Activated CD4-positive, alpha-beta T cell treated with anti-CD3 and anti-CD28 coated beads for 48 hours (primary cell): Measurements from ENCODE around the gene AKNA.
A peak's percentile ranks its signal among the peaks of the same experiment; 100 is the strongest.

Experiments used
- DNase-seq: peaks from one replicate; pipeline ENCODE4 v3.0.0-alpha.2; 2020

AKNA gene, protein sequence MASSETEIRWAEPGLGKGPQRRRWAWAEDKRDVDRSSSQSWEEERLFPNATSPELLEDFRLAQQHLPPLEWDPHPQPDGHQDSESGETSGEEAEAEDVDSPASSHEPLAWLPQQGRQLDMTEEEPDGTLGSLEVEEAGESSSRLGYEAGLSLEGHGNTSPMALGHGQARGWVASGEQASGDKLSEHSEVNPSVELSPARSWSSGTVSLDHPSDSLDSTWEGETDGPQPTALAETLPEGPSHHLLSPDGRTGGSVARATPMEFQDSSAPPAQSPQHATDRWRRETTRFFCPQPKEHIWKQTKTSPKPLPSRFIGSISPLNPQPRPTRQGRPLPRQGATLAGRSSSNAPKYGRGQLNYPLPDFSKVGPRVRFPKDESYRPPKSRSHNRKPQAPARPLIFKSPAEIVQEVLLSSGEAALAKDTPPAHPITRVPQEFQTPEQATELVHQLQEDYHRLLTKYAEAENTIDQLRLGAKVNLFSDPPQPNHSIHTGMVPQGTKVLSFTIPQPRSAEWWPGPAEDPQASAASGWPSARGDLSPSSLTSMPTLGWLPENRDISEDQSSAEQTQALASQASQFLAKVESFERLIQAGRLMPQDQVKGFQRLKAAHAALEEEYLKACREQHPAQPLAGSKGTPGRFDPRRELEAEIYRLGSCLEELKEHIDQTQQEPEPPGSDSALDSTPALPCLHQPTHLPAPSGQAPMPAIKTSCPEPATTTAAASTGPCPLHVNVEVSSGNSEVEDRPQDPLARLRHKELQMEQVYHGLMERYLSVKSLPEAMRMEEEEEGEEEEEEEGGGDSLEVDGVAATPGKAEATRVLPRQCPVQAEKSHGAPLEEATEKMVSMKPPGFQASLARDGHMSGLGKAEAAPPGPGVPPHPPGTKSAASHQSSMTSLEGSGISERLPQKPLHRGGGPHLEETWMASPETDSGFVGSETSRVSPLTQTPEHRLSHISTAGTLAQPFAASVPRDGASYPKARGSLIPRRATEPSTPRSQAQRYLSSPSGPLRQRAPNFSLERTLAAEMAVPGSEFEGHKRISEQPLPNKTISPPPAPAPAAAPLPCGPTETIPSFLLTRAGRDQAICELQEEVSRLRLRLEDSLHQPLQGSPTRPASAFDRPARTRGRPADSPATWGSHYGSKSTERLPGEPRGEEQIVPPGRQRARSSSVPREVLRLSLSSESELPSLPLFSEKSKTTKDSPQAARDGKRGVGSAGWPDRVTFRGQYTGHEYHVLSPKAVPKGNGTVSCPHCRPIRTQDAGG (N-terminal part only)

DNA sequence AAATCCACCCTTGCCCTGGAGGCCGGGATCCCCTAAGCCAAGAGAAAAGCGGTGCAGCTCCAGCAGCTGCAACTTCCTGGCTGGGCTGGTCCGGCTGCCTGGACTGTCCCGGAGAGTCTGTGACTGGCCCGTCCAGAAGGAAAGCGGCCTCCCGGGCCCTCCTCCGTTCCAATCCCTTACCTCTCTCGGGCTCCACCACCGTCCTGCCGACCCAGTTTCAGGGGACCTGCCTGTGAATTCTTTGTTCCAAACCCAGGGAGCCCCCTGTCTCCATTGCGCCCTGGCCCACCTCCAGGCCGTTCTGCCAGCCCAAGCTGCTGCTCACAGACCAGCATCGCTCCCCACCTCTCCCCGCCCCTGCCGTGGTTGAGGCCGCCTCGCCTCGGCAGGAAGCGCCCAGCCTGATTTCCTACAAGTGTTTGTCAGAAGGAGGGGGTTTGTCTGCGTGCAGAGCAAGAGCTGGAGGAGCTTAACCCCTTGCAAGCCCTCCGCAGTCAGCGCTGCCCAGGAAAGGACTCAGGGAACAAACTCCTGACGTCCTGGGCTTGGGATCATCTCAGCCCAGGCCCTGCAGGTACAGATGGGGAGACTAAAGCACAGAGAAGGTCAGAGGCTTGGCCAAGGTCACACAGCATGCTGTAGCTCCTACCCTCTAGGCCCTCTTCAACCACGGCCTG, at the start of gene AKNA:
AKNA (minus strand) TSS at position 303 of the 677 bp plus-strand sequence. CDS start 6,649 bp downstream, outside the sequence.
- DNase-seq = peak; percentile 85

GRCh38 chr9:114437401-114437893, 49.7 kb upstream of the AKNA start:
- no peak for DNase-seq

GRCh38 chr9:114434878-114435311, 47.1 kb upstream of the AKNA start:
- peak; percentile 18 for DNase-seq

- no peak for DNase-seq
These were observed 46.0 kb upstream of the AKNA start for GRCh38 chr9:114433720-114434255.

DNA sequence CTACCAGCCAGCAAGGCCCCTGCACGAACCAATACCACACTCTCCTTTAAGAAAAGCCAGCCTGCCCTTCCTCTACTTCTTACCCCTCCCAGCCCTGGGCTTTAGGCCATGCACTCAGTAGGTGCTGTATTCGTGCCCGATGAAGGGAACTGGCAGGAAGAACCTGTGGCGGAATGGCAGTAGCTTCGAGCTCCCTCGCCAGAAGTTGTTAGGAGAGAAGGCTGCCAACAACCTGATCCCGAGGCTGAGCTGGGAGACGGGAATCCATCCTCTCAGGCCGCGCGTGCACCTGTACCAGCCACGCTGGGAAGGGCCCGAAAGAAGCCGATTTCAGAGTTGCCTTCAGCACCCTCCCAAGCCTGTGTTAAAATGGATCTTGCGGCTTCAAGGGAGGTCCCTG, 45.3 kb upstream of the AKNA start:
- no peak for DNase-seq

DNA sequence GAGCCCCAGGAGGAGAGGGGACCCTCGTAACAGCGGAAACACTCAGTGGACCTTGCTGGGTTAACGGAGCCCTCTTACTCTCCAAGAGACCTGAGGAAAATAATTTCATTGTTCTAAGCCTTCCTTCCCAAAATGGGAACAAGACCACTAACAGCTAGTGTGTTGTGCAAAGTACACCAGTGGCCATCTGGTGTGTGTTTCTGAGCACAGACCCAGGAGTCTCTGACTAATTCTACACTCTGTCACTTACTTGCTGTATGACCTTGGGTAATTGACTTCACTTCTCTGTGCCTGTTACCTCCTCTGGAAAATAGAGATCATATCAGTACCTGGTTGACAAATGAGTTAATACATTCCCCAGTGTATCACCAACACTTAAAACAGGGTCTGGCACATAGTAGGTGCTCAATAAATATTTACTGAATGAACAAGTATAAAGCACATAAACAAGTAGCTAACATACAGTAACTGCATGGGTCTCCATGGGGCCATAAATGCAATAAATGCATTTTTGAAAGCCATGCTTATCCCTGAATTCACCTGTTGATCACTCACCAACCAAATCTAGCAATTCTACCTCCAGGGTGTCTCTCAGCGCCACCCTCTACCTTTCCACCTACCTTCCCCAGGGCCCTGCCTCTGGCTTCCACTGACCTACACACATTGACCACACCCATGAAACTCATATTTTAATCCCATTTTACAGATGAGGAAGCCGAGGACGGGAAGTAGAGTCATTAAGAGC, 44.7 kb upstream of the AKNA start:
- DNase-seq = no peak

- no peak for DNase-seq
These were observed 44.0 kb upstream of the AKNA start for GRCh38 chr9:114431770-114432169.

DNA sequence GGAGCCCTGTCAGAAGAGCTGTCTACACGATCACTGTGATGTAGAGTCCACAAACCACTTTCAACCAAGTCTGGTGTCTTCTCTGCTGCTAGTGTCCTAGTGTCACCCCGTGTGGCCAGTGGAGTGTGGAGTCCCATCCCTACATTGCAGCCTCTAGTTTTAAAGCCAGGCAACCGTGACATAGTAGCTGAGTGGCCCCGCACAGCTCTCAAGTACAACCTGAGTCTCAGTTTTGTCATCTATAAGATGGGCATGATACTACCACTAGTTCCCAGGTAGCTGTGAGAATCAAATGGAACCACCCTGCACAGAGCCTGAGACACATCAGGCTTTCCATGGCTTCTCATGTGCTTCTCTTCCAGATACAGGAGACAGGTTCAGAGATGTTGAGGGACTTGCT, 43.2 kb upstream of the AKNA start:
- DNase-seq = no peak

DNA sequence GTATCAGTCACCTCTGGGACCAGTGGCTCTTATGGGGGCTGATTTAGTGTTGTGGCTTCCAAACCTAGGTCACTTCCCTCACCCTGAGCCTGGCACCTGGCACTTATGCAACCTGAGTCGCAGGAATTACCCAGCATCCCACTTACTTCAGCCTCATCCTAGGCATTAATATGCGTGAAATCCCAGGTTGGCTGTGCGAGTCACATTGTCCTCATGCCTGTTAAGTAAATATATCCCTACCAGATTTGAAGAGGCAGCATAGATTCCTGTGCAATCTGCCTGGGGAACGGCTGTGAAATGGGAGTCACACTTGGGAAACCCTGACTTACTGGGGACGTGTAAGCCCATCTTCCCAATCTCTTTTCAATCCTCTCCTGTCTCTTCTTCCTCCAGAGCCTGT, 42.7 kb upstream of the AKNA start:
- DNase-seq = no peak

DNA sequence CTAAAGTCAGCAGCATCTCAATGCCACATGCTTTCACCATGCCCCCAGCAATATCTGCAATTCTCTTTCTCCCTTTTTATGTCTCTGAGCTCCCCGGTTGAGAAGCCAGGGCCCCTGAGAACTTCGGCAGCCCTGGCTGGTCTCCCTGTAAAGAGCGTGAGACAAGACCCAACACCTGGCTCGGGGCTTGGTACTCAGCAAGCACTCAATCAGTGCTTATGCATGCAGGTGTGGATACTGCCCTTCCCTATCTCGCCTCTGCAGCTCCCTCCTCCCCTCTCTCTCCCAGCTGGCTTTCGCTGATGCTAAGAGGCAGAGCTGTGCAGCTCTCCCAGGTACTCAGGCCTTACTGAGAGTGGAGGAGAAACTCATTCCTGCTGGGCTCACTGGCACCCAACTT, 41.7 kb upstream of the AKNA start:
- no peak for DNase-seq

DNA sequence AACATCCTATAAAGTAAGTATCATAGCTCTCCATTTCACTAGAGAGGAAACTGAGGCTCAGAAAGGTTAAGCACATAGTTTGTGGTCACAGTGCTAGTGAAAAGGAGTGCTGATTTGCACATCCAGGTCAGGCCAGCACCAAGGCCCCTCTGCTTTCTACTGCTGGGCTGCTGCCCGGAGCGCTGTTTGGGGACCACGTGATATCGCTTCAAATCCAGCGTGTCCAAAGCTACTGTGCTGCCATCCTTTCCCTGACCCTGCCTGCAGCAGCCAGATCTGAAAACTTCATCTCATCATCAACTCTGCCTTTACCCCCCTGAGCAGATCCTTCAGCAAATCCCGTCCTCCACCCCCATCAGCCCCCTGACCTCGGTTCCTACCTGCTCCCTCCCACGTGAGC, 40.7 kb upstream of the AKNA start:
- no peak for DNase-seq

DNA sequence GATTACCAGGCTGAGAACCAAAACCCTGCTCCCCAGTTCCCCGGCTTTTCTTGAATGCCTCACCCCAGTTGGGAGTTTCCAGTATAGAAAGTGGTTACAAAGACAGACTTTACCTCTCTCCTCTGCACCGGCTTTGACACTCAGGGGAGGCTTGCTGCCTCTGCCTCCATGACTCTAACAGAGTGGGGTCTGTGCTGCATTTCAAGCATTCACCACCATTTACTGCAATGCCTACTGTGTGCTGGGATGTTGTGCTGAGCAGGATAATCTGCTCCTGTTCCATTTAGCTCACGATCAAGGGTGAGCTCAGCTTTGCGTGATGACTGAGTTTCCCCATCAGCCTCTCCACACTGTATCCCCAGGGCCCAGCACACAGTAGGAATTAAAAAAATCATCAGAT, 39.9 kb upstream of the AKNA start:
- no peak for DNase-seq

- DNase-seq = no peak
These were observed 38.5 kb upstream of the AKNA start for GRCh38 chr9:114426046-114426948.

GRCh38 chr9:114425126-114425525, 37.3 kb upstream of the AKNA start:
- DNase-seq = no peak

GRCh38 chr9:114424126-114424525, 36.3 kb upstream of the AKNA start:
- DNase-seq = no peak

GRCh38 chr9:114423181-114423580, 35.4 kb upstream of the AKNA start:
- no peak for DNase-seq

GRCh38 chr9:114421147-114421546, 33.4 kb upstream of the AKNA start:
- DNase-seq = no peak

DNA sequence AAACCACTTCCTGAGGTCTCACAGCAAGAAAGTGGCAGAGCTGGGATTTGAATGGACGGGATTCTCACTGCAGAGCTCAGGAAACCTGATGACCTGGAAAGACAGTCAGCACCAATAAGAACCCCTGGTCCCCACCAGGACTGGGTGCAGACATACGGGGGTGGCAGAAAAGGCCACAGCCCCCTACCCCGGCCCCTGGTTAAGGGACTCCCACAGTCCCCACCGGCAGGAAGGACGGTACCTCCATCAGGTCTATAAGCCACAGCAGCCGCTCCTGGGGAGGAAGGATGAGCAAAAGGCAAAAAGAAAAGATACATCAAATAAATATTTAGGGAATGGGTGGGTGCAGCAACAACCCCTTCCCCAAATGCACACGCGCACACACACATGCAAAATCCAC, 32.0 kb upstream of the AKNA start:
- no peak for DNase-seq

- DNase-seq = no peak
These were observed 30.3 kb upstream of the AKNA start for GRCh38 chr9:114418053-114418452.

- DNase-seq = no peak
These were observed 29.7 kb upstream of the AKNA start for GRCh38 chr9:114417511-114417910.
